Stomach (tissue), 4 donors: ENCODE data around the gene LBHD1.

Experiments
- EP300 ChIP-seq: sonication (generic); formaldehyde crosslinking; IDR thresholded peaks from one replicate; pipeline ENCODE4 v1.6.1; 2017; ENCODE audit warnings: antibody characterized with exemption
- POLR2A ChIP-seq, 4 donors: fragments of 450-650 bp; IDR thresholded peaks; one replicate each; pipeline ENCODE4 v1.6.1; 2016; ENCODE audit warnings: antibody characterized with exemption in 4 of 4, control low read depth in 2 of 4, mild to moderate bottlenecking in 1 of 4, moderate library complexity in 1 of 4
- TF ChIP-seq, protein P1 (sequence below), 7 experiments: fragments of 450-650 bp in 4 of 7; fragments of 200-600 bp in 3 of 7; sonication (generic) in 3 of 7; IDR thresholded peaks; one replicate each; pipeline ENCODE4 v1.5.1; 2016 to 2019; ENCODE audit warnings: antibody characterized with exemption in 7 of 7, control low read depth in 2 of 7, mild to moderate bottlenecking in 1 of 7

DNA sequence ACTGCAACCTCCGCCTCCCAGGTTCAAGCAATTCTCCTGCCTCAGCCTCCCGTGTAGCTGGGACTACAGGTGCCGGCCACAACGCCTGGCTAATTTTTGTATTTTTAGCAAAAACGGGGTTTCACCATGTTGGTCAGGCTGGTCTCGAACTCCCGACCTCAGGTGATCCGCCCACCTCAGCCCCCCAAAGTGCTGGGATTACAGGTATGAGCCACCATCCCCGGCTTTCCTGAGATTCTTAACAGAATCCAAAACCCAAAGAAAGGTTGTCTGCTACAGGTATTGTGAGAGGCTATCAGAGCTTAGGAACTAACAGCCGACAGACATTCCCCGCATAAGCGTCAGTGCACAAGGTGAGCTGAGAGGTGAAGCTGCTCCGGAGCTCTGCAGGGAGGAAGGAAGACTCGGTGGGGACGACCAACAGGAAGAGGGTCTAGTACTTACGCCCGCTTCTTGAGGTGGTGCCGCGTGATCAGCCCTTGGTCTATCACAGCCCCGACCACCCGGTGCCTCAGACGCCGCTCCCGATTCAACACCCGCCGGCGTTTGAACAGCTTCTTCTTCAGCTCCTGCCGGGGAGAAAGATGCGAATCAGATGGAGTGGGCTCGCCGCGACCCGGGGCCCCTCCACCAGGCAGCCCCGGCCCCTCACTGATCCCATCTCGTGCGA, 7.5 kb downstream of the LBHD1 start:
- TF ChIP-seq, protein P1, sequence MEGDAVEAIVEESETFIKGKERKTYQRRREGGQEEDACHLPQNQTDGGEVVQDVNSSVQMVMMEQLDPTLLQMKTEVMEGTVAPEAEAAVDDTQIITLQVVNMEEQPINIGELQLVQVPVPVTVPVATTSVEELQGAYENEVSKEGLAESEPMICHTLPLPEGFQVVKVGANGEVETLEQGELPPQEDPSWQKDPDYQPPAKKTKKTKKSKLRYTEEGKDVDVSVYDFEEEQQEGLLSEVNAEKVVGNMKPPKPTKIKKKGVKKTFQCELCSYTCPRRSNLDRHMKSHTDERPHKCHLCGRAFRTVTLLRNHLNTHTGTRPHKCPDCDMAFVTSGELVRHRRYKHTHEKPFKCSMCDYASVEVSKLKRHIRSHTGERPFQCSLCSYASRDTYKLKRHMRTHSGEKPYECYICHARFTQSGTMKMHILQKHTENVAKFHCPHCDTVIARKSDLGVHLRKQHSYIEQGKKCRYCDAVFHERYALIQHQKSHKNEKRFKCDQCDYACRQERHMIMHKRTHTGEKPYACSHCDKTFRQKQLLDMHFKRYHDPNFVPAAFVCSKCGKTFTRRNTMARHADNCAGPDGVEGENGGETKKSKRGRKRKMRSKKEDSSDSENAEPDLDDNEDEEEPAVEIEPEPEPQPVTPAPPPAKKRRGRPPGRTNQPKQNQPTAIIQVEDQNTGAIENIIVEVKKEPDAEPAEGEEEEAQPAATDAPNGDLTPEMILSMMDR (IDR thresholded peaks at IDR 0.05) = no peak
- no peak for TF ChIP-seq POLR2A (IDR thresholded peaks at IDR 0.05)
- no peak for TF ChIP-seq EP300
